ENCODE measurements around the gene FSTL4. TPM values are rescaled to one million over a fixed set of nuclear protein-coding genes. Genes with fewer than 3 reads are reported as not detected.

The FSTL4 gene
- total and polyA plus RNA-seq, 2 experiments from 2014 or later, result 1.4 to 2.8 TPM

- no peak for TF ChIP-seq REST (IDR thresholded peaks at IDR 0.05; ENCODE audit: unreplicated experiment)
Observed at GRCh38 chr5:133613184-133613583, 843 bp upstream of the FSTL4 start (continued).

- Mint-ChIP-seq H3K27me3 (ENCODE audit: insufficient read depth, low read depth, poor library complexity) (peaks cover 52% of the 10 kb centered on the region), H3K4me3 (peak overlapping the region; percentile 73), H3K4me1 (peaks cover 15% of the 10 kb centered on the region), H3K9me3 (no peaks in the 10 kb centered on the region; the same call in 2 of the 3 replicates), H3K27ac (no peak overlapping the region), H3K36me3 (ENCODE audit: low read depth) (no peaks in the 10 kb centered on the region; the same call in 2 of the 3 replicates)
- DNase-seq (ENCODE audit: low spot score) (peak; percentile 52), ATAC-seq (peak; percentile 48)
- no peaks in the 10 kb centered on the region for H3K79me2 ChIP-seq (replicated peaks; ENCODE audit: insufficient read depth)
- no peaks in the 10 kb centered on the region for H3K9me2 ChIP-seq (ENCODE audit: insufficient read depth)
- peak overlapping the region; percentile 73 for H3K4me3 ChIP-seq
- H3K36me3 ChIP-seq (ENCODE audit: insufficient read depth), result no peaks in the 10 kb centered on the region
- no peaks in the 10 kb centered on the region for H3F3A ChIP-seq (replicated peaks; ENCODE audit: low read depth)
- H3K4me2 ChIP-seq, result peak overlapping the region; percentile 89
- peaks cover 69% of the 10 kb centered on the region for H3K27me3 ChIP-seq (ENCODE audit: insufficient read depth)
- peak overlapping the region; percentile 94 for H2AFZ ChIP-seq
- no peak overlapping the region for H3K27ac ChIP-seq (ENCODE audit: low read depth)
- H4K20me1 ChIP-seq (replicated peaks; ENCODE audit: insufficient read depth), result no peaks in the 10 kb centered on the region
- peaks cover 6% of the 10 kb centered on the region; the same call in 1 of the 2 replicates for H3K4me1 ChIP-seq (ENCODE audit: insufficient read depth)
- TF ChIP-seq CTCF (conservative IDR thresholded peaks at IDR 0.05; ENCODE audit: low read depth in 2 of 2) (no peak), ZNF462 (CRISPR knock-in tag; IDR thresholded peaks at IDR 0.05) (no peak), STAT1 (IDR thresholded peaks at IDR 0.05; ENCODE audit: unreplicated experiment) (no peak), ZNF331 (CRISPR knock-in tag; IDR thresholded peaks at IDR 0.05; ENCODE audit: low read depth) (no peak), EZH2phosphoT487 (IDR thresholded peaks at IDR 0.05; ENCODE audit: unreplicated experiment) (peak; percentile 16), REST (IDR thresholded peaks at IDR 0.05; ENCODE audit: unreplicated experiment) (no peak), JUNB (IDR thresholded peaks at IDR 0.05; ENCODE audit: unreplicated experiment) (no peak)
Observed at GRCh38 chr5:133611357-133612248, 738 bp downstream of the FSTL4 start.
